ENCODE data around the gene LSM14B.
A peak's percentile ranks its signal among the peaks of the same experiment; 100 is the strongest.
"Not testable (repeated sequence)": the region's sequence is repeated elsewhere in the genome, so short reads cannot be mapped to it uniquely, and the experiment has no call there.

The LSM14B gene

DNA sequence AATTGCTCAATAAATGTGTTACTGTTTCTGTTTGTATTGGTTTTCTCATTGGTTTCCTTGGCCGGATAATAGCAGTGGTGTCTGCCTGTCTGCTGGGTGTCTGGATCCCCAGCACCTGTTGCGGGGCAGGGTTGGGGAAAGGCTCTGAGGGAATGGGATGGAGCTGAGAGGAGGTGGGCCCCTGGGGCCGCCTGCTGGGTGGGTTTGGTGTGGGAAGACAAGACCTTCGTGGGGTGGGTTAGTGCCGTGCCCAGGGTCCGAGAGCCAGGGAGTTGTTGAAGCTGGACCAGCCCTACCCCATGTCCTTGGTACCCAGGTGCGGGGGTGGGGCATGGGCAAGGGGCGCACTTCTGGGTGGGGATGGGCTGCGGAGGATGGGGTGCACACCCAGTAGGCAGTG, 25.3 kb downstream of the LSM14B start:
- DNase-seq = no peak

GRCh38 chr20:62148383-62148782, 26.1 kb downstream of the LSM14B start:
- DNase-seq = not testable (repeated sequence)

GRCh38 chr20:62148908-62149314, 26.6 kb downstream of the LSM14B start:
- no peak for DNase-seq

GRCh38 chr20:62149532-62150309, 27.4 kb downstream of the LSM14B start:
- DNase-seq = no peak

DNA sequence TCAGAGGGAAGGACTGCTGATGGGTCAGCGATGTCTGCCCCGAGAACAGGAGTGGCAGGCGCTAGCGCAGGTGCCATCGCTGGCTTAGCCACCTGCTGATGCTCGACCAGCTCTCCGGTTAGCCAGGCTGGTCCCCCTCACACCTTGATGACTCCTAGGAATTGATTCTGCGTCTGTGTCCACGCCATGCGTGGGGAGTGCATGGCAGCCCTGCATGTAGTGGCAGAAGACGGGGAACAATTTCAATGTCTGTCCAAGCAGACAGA, 28.0 kb downstream of the LSM14B start:
- DNase-seq = no peak

DNA sequence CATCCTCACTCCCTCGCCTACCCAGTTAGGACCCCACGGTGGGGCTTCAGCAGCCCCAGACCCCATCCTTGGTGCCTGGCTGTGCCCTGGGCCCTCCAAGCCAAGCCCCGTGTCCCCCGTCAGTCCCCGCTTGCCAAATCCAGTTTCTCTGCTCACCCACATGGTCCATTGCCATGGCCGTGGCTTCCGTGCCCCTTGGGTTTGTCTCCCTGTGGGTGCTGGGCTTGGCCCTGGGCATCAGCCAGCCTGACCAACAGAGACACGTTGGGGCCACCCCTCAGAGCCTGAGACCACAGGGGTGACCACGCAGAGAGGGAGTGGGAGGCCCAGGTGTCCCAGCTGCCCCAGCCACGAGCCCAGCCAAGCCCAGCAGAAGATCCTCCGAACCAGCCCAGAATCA, 28.9 kb downstream of the LSM14B start:
- no peak for DNase-seq

- DNase-seq = no peak
Measured at GRCh38 chr20:62151835-62152364, 29.6 kb downstream of the LSM14B start.

GRCh38 chr20:62155428-62156253, 33.4 kb downstream of the LSM14B start:
- no peak for DNase-seq

DNA sequence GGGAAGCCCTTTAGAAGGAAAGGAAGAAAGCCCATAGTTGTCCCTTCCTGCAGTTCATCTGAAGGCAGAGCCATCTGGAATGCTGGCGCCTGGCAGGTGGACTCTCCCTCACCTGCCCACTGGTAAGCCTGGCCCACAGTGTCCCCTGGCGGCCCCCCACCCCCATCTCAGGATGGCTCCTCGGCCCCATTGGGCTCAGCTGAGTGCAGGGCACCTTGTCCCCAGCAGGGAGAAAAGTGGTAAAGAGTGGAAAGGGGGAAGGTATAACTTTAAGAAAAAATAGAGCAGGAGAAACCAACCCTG, 33.9 kb downstream of the LSM14B start:
- DNase-seq = no peak

DNA sequence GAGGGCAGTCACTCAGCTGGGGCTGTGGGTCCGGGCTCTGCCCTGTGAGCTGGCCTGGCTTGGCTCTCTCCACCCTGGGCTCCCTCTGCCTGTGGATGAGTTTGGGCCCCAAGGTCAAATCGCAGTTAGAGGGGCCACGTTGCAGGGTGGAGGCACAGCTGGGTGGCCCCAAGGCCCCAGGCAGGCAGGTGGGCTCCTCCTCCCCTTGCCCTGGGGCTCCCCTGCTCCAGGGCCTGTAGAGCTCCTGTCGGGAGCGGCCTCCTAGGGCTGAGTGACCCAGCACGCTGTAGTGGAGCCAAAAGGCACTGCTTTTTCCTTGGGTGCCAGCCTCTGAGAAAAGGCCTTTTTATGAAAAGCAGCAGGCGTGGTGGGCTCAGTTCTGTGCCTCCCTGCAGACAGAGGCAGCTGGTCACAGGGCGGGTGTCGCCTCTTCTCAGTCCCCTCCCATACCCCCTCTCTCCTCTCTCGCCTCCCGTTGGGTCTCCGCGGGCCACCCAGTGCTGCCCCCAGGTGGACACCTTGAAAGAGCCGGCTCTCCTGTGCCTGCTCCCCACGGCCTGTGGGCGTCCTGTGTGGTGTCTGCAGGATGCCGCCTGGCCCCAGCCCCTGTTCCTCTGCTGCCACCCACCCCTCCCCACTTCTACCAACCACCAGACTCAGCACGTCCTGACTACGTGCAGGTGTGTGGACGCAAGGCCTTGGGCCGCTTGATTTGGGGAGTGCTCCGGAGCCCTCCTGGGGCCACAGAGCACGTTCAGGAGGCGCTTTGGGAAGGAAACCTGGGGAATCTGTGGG, 34.5 kb downstream of the LSM14B start:
- DNase-seq = peak; percentile 72

GRCh38 chr20:62157387-62158087, 35.3 kb downstream of the LSM14B start:
- no peak for DNase-seq

DNA sequence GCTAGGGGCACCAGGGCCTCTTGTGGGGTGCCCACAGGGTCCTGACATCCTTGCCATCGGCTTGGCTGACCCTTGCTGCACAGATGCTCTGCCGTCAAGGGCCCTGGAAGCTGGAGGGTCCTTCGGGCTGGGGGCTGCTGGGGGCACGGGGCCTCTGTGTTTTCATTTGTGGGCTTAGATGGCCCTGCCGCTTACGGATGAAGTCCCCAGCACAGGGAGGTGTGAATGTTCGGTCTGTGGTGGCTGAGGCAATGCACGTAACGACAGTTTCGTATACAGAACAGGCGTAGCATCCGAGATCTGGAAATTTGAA, 35.8 kb downstream of the LSM14B start:
- no peak for DNase-seq

- DNase-seq = no peak
Measured at GRCh38 chr20:62158541-62158940, 36.3 kb downstream of the LSM14B start.

DNA sequence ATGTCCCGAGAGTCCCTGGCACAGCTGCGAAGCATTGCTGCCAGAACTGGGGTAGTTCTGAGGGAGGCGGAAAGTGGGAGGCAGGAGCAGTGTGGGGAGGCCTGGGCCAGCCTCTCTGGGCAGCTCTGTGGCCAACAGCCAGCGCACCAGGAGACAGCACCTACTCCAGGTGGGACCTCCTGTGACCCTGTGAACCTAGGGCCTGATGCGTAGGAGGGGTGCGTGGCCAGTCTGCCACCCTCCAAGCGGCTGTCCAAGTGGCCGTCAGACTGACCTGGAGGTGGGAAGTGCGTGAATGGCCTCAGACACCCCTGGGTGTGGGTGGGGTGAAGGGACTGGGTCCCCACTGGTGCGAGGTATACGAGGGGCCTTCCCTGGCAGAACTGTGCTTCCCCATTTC, 36.8 kb downstream of the LSM14B start:
- DNase-seq = no peak

DNA sequence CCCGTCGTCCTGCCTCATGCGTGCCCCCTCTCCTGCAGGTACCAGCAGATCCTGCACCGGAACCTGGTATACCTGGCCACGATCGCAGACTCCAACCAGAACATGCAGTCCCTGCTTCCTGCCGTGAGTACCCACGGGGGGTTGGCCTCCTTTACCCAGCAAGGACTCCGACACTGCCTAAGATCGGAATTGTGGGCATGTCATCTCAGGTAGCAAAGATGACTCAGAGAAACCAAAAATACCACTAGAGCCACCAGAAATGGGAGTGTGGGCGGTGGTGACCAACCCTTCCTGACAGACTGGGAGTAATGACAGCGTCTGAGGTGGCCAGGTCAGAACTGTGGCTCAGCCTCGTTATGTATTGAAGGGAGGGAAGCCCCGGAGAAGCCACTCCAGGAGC, 37.6 kb downstream of the LSM14B start:
- DNase-seq = peak; percentile 82

DNA sequence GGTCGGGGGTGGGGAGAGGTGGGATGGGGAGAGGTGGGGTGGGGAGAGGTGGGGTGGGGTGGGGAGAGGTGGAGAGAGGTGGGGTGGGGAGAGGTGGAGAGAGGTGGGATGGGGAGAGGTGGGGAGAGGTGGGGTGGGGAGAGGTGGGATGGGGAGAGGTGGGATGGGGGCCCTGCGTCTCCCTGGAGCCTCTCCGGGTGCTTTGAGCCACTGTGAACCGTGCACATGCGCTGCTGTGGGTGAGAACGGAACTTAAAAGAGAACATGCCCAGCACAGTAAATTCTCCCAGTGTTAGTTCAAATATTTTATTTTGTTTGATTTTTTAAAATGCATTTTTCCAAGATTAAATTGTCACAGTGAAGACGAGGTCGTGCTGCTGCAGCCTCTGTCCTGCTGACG, 38.0 kb downstream of the LSM14B start:
- no peak for DNase-seq

- DNase-seq = no peak
Measured at GRCh38 chr20:62160876-62161275, 38.6 kb downstream of the LSM14B start.

- no peak for DNase-seq
Measured at GRCh38 chr20:62161347-62161746, 39.1 kb downstream of the LSM14B start.

DNA sequence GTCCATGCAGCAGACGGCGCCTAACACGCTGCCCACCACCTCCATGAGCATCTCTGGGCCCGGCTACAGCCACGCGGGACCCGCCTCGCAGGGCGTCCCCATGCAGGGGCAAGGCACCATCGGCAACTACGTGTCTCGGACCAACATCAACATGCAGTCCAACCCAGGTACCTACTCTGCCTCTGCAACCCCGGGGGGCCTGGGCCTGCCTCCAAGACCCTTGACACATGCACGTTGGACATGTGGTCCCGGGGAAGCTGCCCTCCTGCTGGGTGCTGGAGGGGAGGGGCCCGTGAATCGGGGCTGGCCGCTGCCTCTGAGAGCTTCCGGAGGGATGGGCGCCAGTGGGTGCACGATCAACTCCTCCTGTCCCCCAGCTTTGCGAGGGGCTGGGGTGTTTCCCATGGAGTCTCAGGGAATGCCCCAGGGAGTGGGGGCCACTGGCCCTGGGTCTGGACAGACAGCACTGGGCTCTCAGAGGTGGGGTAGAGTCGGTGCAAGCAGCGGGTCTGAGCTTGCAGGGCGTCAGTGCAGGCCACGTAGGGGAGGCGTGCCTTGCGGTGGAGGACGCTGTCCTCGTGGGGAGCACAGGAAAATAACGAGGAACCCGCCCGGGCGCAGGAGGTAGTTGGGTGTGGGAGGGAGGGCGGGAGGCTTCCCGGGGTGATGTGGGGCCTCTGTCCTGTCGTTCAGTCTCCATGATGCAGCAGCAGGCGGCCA, 40.6 kb downstream of the LSM14B start:
- DNase-seq = no peak

- DNase-seq = no peak
Measured at GRCh38 chr20:62163485-62163865, 41.2 kb downstream of the LSM14B start.

- DNase-seq = no peak
Measured at GRCh38 chr20:62163986-62164762, 41.9 kb downstream of the LSM14B start.
